Measurements from ENCODE around the gene BBS1.

DNA sequence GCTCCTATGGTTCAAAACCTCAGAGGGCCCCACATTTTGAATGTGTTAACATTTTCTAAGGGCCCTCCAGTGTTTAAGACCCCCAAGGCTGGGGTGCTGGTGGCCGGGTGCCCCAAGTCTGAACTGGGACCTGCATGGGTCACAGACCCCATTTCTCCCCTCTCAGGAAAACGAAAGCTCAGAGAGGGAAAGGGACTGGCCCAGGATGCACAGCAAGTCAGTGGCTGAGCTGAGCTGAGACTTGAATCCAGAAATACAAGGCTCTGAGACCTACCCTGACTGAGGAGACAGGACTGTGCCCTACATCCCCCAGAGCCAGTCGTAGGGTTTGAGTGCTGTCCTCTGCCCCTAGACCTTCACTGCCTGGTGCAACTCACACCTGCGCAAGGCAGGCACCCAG lies 40.5 kb downstream of the BBS1 start:
- TF ChIP-seq, protein P1, sequence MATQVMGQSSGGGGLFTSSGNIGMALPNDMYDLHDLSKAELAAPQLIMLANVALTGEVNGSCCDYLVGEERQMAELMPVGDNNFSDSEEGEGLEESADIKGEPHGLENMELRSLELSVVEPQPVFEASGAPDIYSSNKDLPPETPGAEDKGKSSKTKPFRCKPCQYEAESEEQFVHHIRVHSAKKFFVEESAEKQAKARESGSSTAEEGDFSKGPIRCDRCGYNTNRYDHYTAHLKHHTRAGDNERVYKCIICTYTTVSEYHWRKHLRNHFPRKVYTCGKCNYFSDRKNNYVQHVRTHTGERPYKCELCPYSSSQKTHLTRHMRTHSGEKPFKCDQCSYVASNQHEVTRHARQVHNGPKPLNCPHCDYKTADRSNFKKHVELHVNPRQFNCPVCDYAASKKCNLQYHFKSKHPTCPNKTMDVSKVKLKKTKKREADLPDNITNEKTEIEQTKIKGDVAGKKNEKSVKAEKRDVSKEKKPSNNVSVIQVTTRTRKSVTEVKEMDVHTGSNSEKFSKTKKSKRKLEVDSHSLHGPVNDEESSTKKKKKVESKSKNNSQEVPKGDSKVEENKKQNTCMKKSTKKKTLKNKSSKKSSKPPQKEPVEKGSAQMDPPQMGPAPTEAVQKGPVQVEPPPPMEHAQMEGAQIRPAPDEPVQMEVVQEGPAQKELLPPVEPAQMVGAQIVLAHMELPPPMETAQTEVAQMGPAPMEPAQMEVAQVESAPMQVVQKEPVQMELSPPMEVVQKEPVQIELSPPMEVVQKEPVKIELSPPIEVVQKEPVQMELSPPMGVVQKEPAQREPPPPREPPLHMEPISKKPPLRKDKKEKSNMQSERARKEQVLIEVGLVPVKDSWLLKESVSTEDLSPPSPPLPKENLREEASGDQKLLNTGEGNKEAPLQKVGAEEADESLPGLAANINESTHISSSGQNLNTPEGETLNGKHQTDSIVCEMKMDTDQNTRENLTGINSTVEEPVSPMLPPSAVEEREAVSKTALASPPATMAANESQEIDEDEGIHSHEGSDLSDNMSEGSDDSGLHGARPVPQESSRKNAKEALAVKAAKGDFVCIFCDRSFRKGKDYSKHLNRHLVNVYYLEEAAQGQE (IDR thresholded peaks at IDR 0.05; ENCODE audit: insufficient read depth in 1 of 2, low read depth in 2 of 2, low read length in 2 of 2), result no peak
- TF ChIP-seq TAF1 (IDR thresholded peaks at IDR 0.05; ENCODE audit: borderline replicate concordance, insufficient read depth, low read length) (no peak), SIN3A (IDR thresholded peaks at IDR 0.05; ENCODE audit: borderline replicate concordance, insufficient read depth, low read length) (no peak), POLR2AphosphoS5 (IDR thresholded peaks at IDR 0.05; ENCODE audit: low read depth, low read length) (no peak)
